Skin epidermis (tissue), 12 donors: ENCODE measurements around the gene MGST3.
A peak's percentile ranks its signal among the peaks of the same experiment; 100 is the strongest.
"Not testable (repeated sequence)": the region's sequence is repeated elsewhere in the genome, so short reads cannot be mapped to it uniquely, and the experiment has no call there.

Source experiments
- H3K27ac ChIP-seq, 21 experiments: fragments of 200-600 bp; sonication (generic) in 11 of 21; one replicate each; pipeline ENCODE4 v1.5.0; 2020; ENCODE audit warnings: mild to moderate bottlenecking in 3 of 21, inconsistent platforms in 2 of 21, moderate library complexity in 2 of 21
- H3K4me3 ChIP-seq, 7 experiments: fragments of 200-600 bp; sonication (generic) in 2 of 7; one replicate each; pipeline ENCODE4 v1.5.0; 2020; ENCODE audit warnings: inconsistent platforms in 2 of 7, mild to moderate bottlenecking in 2 of 7, moderate library complexity in 1 of 7

Gene MGST3

DNA sequence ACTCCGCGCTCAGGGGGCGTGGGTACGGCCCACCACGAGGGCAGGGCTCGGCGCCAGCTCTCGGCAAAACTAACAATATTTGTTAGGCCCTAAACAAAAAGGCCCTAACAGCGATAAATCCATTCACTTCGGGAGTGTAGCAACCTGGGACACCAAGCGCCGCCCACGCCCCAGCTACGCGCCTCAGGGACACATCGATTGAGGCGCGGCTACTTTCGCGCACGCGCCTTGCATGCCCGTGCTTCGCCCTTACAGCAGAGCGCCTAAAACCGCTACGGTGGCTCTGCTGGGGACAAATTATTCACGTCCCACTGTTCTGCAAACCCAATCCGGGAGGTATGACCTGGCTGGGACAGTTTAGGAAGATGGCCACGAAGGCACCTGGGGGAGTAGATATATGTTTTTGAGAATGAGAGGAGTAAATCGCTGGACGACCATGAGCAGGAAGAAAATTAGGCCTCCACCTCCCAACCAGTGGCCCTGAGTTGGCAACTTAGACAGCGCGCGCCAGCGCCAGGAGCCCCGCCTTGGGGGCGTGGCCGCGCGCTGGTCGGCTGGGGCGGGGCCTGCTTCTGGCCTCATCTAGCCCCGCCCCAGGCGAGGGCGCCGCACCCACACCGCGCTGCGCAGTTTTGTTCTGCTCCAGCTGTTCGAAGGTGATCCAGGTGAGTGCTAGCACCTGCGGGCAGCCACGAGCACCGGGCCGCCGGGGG is at the start of gene MGST3:
TSS of gene MGST3 (plus strand) at position 606 of the 713 bp plus-strand sequence. CDS start 18,614 bp downstream, outside the sequence.
- Histone ChIP-seq H3K4me3 (peak within 1 kb of the TSS; percentile 58 to 86 (median 74)), H3K27ac (peak within 1 kb of the TSS; percentile 56 to 91 (median 86))

DNA sequence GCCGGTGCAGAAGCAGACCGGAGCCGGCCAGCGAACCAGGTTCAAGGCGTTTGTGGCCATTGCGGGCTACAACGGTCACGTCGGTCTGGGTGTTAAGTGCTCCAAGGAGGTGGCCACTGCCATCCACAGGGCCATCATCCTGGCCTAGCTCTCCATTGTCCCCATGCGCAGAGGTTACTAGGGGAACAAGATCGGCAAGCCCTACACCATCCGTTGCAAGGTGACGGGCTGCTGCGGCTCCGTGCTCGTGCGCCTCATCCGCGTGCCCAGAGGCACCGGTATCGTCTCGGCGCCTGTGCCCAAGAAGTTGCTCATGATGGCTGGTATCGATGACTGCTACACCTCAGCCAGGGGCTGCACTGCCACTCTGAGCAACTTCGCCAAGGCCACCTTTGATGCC is 49.1 kb upstream of the MGST3 start:
- no peak overlapping the region for H3K4me3 ChIP-seq

DNA sequence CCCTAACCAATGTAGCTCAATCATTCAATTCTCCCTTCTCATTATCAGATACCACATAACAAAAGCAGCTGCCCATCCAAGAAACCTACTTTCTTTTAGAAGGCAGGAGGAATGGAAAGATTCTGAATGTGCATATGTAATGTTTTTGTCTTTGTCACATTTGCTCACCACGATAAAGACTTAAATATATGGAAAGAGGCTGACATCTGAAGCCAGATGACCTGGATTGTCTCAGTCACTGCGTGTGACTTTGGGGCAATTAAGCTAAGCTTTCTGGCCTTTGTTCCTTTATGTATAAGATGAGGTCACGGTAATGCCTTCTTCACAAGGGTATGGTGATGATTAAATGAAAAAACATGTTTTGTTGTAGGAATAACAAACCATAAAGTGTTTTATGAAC is 44.6 kb upstream of the MGST3 start:
- no peak overlapping the region for H3K27ac ChIP-seq
- no peak overlapping the region for H3K4me3 ChIP-seq

More for the DNA sequence above, 49.1 kb upstream of the MGST3 start:
- no peak overlapping the region for H3K27ac ChIP-seq

DNA sequence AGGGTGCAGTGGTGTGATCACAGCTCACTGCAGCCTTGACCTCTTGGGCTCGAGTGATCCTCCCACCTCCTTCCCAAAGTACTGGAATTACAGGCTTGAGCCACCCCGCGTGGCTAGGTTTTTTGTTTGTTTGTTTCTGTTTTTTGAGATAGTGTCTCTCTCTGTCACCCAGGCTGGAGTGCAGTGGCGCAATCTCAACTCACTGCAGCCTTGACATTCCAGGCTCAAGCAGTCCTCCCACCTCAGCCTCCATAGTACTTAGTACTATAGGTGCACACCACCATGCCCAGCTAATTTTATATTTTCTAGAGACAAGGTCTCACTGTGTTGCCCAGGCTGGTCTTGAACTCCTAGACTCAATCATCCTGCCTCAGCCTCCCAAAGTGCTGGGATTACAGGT is 39.6 kb upstream of the MGST3 start:
- not testable (repeated sequence) for H3K27ac ChIP-seq, H3K4me3 ChIP-seq

DNA sequence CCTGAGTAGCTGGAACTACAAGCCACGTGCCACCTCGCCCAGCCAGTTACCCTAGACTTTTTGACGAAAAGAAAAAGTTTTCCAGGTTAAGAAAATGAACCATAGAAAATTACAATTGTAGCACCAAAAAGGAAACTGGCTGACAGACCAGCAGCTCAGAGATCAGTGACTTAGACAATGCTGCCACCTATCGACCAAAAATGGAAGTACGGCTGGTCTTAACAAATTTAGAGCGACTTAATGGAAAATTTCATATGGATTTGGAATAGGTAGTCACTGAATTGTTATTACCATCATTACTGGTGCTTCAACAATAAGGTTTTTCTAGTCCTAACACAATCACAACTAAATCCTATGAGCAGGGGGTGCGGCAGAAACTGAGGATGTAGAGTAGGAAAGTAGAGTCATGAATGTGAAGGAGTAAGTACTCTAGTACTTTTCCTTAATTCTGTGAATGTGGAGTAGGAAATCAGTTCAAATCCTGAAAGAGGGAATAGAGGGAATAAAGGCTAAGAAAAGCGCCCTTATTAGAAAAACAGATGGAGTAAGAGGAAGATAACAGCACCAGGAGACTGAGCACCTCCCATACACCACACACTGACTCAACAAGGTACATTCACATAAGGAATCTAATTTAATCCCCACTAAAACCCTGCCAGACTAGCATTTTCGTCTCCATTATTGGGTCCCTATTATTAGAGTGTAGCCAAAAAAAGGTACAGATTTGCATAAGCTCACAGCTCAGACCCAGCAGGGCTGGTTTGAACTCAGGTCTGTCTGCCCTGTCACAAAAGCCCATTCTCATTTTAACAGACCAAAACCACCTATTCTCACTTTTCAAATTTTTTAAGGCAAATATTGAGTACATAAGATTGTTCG is 37.9 kb upstream of the MGST3 start:
- Histone ChIP-seq H3K27ac (no peak overlapping the region), H3K4me3 (no peak overlapping the region)

DNA sequence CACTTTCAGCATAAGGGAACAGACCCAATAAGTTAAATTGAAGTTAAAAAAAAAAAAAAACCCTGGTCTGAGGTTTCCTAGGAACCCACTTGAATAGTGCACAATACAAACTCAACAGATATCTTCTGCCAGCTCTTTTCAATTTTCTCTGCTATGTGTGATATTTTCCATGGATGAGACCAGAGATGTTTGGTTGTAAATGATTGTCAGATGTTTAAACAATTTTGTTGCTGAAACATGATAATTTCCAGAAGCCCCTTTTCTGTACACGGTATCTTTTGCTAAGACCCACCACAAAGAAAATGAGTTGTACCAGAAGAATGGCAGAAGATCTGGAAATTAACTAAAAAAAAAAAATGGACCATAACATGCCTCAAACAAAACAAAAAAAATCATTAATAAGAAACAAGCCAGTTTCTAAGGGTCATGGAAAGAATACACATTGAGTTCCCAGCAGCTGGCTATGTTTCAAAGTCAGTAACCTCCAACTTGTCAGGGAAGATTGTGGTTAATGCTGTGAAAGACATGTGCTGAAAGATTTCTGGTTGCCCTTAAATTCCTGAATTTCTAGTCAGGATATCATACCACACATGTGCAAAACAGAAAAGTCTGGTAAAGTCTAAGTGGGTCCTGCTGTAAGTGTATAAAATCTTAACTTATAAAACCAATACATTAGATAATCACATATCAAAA is 35.6 kb upstream of the MGST3 start:
- Histone ChIP-seq H3K27ac (peak overlapping the region in 2 of 21 experiments; percentile 48 to 57), H3K4me3 (no peak overlapping the region)

DNA sequence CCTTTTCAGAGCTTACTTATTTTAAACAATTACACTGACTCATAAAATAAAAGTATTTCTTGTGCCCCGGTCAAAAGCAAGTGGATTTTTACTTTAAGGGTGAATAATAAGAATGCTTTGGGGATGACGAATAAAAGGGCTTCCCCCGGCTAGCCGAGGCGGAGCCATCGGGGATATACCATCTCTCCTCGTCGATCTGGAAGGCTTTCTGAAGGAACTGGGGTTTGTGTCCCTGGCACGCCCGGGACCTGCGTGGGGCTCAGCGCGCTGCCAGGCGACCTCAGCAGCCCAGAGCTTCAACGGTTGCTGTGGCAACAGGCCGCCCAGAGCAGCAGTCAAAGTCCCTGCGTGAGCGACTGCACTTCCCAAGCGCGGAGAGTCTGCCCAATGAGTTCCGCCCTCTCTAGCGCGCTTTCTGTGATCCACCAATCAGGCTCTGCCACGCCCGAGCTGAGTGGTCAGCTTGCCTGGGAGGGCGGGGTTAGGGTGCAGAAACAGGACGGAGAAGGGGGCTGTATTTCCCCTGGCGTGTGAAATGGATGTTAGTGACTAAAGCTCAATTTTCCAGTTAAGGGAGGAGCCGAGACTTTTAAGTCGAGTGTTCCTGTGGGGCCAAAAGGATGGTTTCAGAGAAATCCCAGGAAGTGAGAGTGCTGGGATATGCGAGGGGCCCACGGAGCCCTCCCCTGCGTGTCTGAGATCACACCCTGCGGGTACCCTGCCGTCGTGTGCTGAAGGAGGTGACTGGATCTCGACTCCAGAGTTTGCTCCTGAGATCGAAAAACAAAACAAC is 33.0 kb upstream of the MGST3 start:
- H3K4me3 ChIP-seq: peak overlapping the region; percentile 31 to 51 (median 43)
- H3K27ac ChIP-seq: peak overlapping the region in 20 of 21 experiments; percentile 14 to 86 (median 64)

DNA sequence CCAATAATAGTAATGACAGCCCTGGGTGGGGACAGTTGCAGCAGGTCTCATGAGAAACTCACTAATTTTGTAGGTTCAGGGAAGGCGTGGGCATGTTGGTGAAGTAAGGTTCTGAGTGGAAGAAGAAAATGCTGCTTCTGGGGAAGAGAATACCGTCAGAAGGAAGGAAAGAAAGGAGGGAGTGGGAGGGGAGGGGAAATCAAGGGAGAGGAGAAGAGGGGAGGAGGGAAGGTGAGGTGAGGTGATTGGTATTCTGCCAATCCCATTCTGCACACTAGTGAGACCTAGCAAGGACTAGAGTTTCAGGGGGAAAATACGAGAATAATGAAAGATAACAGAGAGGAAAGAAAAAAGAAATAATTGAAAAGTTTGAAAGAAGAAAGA is 32.4 kb upstream of the MGST3 start:
- peak overlapping the region; percentile 31 to 51 (median 43) for H3K4me3 ChIP-seq

DNA sequence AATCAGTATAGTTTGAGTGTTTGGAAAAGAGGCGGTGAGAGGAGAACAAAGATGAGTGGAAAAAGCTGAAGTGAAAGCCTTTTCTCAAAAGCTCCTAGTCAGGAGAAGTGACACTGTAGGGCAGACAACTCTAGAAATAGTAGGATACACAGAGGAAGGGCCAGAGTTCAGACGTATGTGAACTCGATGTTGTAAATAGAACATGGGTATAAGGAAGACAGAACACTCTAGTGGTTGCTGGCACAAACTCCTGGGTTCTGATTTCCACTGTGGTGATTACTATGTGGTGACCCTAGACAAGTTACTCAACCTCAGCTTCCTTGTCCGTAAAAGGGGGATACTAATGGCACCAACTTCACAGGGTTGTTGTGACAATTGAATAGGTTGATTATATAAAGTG is 30.2 kb upstream of the MGST3 start:
- no peak overlapping the region for H3K4me3 ChIP-seq
- no peak overlapping the region for H3K27ac ChIP-seq

More for the DNA sequence above, 32.4 kb upstream of the MGST3 start:
- peak overlapping the region in 20 of 21 experiments; percentile 14 to 86 (median 64) for H3K27ac ChIP-seq

DNA sequence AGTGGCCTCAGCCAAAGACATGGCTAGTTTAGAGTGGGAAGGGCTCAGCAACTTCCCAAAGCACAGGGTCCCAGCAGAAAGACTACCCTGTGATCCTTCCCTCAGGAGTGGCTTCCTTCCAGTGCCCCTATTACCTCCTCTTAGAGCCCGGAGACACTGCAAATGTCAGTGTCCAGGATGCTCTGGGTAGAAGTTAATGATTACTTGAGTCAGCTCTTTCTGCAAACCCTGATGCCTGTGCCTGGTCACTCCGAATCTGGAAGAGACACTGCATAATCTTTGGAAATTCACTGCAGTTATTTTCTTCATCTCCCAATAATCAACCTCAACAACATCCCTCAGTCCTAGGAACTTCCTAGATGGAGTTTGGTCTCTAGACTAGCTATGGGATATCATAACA is 27.2 kb upstream of the MGST3 start:
- no peak overlapping the region for H3K4me3 ChIP-seq
- H3K27ac ChIP-seq: no peak overlapping the region

DNA sequence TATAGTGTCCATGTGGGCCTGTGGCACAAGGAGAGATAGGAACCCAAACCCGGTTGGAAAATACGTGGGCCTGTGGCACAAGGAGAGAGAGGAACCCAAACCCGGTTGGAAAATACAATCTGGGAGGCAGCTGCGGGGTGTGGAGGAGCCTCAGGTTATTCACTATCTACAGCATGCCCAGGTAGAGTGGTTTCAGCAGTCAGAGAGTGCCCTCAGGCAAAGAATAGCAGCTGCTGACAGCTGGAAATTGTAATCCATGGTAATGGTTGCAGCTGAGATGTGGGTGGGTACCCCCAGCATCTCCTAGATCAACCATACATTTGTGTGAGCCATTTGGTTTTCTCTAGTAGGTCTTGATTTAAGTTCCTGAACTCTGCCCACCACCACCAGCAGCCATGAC is 25.8 kb upstream of the MGST3 start:
- H3K4me3 ChIP-seq: no peak overlapping the region
- H3K27ac ChIP-seq: no peak overlapping the region

DNA sequence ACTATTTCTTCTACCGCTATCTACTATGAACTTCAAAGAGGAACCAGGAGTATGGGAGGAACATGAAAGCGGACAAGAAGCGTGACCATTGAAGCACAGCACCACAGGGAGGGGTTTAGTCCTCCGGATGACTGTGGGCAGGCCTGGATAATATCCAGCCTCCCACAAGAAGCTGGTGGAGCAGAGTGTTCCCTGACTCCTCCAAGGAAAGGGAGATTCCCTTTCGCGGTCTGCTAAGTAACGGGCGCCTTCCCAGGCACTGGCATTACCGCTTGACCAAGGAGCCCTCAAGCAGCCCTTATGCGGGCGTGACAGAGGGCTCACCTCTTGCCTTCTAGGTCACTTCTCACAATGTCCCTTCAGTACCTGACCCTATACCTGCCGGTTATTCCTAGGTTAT is 24.4 kb upstream of the MGST3 start:
- not testable (repeated sequence) for H3K27ac ChIP-seq, H3K4me3 ChIP-seq

DNA sequence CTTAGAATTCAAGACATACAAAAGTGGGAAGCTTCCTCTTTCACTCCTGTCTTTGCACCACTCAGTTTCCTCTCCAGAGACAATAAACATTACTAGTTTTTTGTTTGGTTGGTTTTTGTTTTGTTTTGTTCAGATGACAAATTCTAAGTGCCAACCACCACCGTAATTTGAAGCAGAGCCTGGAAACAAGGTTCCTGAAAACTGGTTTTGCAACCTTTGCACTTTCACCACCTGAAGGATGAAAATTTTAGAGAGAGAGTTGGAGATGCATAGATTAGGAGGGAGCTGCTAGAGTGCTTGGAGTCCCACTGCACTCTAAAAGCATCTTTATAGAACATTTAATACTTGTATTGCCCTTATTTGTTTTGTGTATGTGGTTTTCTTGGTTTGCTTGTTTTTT is 20.2 kb upstream of the MGST3 start:
- no peak overlapping the region for H3K4me3 ChIP-seq
- H3K27ac ChIP-seq: no peak overlapping the region

DNA sequence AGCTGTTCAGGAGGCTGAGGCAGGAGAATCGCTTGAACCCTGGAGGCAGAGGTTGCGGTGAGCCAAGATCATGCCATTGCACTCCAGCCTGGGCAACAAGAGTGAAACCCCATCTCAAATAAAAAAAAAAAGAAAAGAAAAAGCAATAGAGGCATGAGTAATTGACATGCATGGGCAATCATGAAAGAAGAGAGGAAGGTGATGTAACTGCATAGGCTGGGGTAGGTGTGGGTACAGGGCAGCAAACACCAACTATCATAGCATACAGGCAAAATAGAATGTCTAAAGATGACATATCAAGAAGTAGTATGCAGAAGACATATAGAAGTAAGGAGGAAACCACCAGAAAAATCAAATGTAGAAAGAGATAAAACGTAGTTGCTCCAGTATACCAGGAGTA is 19.0 kb upstream of the MGST3 start:
- H3K4me3 ChIP-seq: no peak overlapping the region
- H3K27ac ChIP-seq: no peak overlapping the region

DNA sequence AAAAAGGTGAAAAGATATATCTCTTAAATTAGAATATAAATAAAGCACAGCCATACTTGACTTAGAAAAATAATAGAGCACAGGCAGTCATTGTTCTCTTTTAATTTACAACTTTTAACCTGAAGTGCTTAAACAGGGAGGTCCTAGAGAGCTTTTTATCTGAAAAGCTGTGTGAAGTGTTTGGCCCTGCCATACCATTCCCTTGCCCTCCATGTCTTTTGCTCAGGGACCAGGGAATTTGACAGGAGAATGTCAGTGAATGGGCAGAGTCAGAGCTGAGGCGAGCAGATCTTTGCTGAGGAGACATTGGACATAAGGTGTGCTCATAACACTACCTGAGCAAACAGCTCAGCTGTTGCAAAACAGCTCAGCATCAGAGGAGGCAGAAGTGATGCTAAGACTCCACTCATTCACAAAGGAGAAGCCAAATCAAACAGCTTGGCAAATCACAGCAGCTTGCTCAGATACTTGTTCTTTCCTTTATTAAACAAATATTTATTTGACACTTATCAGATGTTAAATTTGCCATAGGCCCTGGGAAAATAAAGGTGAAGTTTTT is 14.9 kb upstream of the MGST3 start:
- no peak overlapping the region for H3K4me3 ChIP-seq
- no peak overlapping the region for H3K27ac ChIP-seq

DNA sequence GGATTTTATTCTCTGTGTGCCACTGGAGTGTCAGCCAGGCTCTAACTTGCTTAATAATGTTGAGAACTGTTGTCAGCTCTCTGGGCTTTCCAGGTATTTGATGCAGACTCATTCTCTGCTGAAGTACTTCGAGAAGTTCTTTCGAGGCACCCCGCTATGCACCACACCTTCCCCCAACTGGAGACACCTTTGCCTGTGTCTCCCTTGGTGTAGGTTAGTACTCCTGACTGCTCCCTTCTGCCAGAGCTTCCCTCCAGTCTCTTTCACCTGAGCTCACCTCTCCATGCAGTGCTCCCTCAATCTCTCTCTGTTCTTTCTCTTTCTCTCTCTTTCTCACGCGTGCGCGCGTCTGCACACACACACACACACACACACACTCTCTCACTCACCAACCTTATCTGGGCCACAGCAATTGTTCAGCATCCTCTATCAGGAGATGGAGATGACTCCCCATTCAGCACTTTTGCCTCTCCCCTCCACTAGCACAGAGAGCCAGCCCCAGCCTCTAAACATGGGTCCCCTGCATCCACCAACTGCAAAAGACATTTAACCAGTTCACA is 14.0 kb upstream of the MGST3 start:
- no peak overlapping the region for H3K27ac ChIP-seq
- H3K4me3 ChIP-seq: no peak overlapping the region

DNA sequence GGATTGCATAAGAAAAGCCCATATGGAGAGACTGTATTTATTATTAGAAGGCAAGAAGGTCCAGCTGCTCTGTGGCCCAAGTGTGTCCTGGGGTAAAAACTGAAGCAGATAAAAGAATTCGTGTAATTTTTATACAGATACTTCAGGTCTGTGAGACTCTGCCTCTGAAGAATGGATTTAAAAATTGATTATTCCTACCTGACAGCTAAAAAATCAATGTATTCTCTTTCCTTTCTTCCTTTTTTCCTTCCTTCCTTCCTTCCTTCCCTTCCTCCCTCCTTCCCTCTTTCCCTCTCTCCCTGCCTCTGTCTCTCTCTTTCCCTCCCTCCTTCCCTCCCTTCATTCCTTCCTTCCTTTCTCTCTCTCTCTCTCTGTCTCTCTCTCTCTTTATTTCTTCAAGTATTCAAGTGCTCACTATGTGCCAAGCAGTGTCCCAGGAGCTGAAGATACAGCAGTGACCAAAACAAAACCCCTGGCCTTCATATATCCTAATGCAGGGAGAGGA is 11.3 kb upstream of the MGST3 start:
- Histone ChIP-seq H3K4me3 (no peak overlapping the region), H3K27ac (no peak overlapping the region)

DNA sequence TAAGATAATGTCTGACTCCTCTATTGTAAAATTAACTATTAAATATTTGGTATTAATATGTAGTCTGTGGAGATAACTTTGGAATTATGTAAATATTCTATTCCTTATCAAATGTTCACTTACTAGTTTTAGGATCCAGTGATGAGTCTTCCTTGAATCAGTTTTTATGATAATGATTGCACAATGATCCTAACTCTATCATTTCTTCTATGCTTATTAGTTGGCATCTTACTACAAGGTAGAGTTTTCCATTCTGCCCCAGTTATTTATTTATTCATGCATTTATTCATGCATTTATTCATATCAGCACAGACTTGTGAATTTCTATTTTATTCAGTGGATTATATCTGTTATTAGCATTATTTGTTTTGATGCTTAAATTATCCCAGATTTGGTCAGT is 7.4 kb upstream of the MGST3 start:
- H3K4me3 ChIP-seq: no peak overlapping the region
- H3K27ac ChIP-seq: no peak overlapping the region

DNA sequence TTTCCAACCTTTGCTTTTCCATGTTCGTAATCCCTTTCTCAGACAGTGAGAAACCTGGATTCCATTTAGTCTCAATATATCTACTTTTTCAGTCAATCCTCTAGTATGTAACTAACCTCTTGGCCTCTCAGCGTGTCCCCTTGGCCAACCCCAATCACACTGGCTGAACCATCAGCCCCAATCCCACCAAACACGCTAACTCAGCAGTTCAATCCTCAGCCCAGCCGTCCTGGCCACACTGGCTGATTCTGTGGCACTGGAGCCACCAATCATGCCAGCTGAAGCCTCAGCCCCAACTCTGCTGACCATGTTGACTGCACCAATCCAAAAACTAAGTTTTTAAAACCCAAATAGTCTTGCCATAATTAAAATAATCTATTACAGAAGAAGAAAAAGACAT is 6.6 kb upstream of the MGST3 start:
- no peak overlapping the region for H3K27ac ChIP-seq
- H3K4me3 ChIP-seq: no peak overlapping the region
